GM12878 (cell line): Measurements from ENCODE around the gene SGIP1. TPM values are rescaled to one million over a fixed set of nuclear protein-coding genes. Genes with fewer than 3 reads are reported as not detected.

ENCODE experiments used
- ATAC-seq: fragments of 200-7000 bp; cut with Tn5 transposase; 3 replicates; pipeline ENCODE4 v1.9.1; 2020; ENCODE audit warnings: mild to moderate bottlenecking, moderate library complexity
- BruUV-seq: library from RNA; stranded (reverse); fragments of 400-500 nt; replicated peaks from 2 replicates; lab custom pipeline; 2021; lab: Mats Ljungman, UMichigan
- CTCF ChIA-PET: fragments of 300-600 bp; sonication (Branson Sonifier 250); formaldehyde crosslinking; extraction: SDS; loops from one replicate; lab custom pipeline; 2021; ENCODE audit warnings: inconsistent platforms; lab: Yijun Ruan, JAX
- POLR2A ChIA-PET: fragments of 350-600 bp; formaldehyde crosslinking; extraction: SDS; loops from one replicate; lab custom pipeline; 2021; ENCODE audit warnings: inconsistent platforms; lab: Charles Lee
- RAD21 ChIA-PET: fragments of 300-600 bp; sonication (Branson Sonifier 250); formaldehyde crosslinking; loops from one replicate; lab custom pipeline; 2023; ENCODE audit warnings: antibody characterized with exemption; ENCODE audit not compliant: unreplicated experiment; lab: Charles Lee
- SMC1A ChIA-PET: fragments of 300-600 bp; sonication (Branson Sonifier 250); formaldehyde crosslinking; loops from one replicate; lab custom pipeline; 2023; ENCODE audit not compliant: unreplicated experiment, uncharacterized antibody; lab: Charles Lee
- DNase-seq: peaks from one replicate; pipeline ENCODE4 v3.0.0-alpha.2; 2011; ENCODE audit warnings: low read depth, low spot score
- FAIRE-seq: peaks from 3 replicates; lab custom pipeline; 2011; peaks lifted over from hg19 to GRCh38; lab: Jason Lieb, UNC
- H2AFZ ChIP-seq: 2 replicates; pipeline ENCODE4 v1.6.0; 2011; ENCODE audit warnings: low read depth, low read length, control low read depth; ENCODE audit not compliant: control insufficient read depth
- H3K27ac ChIP-seq: 2 replicates; pipeline ENCODE4 v1.5.1; 2011; ENCODE audit warnings: control low read depth; ENCODE audit not compliant: control insufficient read depth, insufficient read depth
- H3K27me3 ChIP-seq, 2 experiments: replicated peaks in 1 of 2; 2 replicates each; pipeline versions ENCODE4 v1.6.0 to v1.6.1; 2011; ENCODE audit warnings: low read length in 1 of 2; ENCODE audit not compliant: control insufficient read depth in 2 of 2, insufficient read depth in 2 of 2
- H3K36me3 ChIP-seq, 2 experiments: 2 replicates each; pipeline ENCODE4 v1.5.1; 2011; ENCODE audit warnings: low read length in 1 of 2; ENCODE audit not compliant: control insufficient read depth in 2 of 2, insufficient read depth in 2 of 2
- H3K4me1 ChIP-seq: 2 replicates; pipeline ENCODE4 v1.6.1; 2011; ENCODE audit warnings: mild to moderate bottlenecking, low read length, moderate library complexity, mixed read lengths; ENCODE audit not compliant: control insufficient read depth, insufficient read depth
- H3K4me2 ChIP-seq: 2 replicates; pipeline ENCODE4 v1.6.0; 2011; ENCODE audit warnings: control low read depth; ENCODE audit not compliant: control insufficient read depth, insufficient read depth
- H3K4me3 ChIP-seq: fragments of 200-600 bp; sonication (generic); 2 replicates; pipeline ENCODE4 v1.5.1; 2016
- H3K79me2 ChIP-seq: 2 replicates; pipeline ENCODE4 v1.6.0; 2011; ENCODE audit warnings: low read length; ENCODE audit not compliant: control insufficient read depth, insufficient read depth
- H3K9ac ChIP-seq: 2 replicates; pipeline ENCODE4 v1.8.0; 2011; ENCODE audit warnings: low read length, control low read depth, mixed read lengths; ENCODE audit not compliant: control insufficient read depth, insufficient read depth
- H3K9me3 ChIP-seq: replicated peaks from 3 replicates; pipeline ENCODE4 v1.5.1; 2011; ENCODE audit warnings: mild to moderate bottlenecking, low read length; ENCODE audit not compliant: control insufficient read depth, insufficient read depth
- H4K20me1 ChIP-seq: 2 replicates; pipeline ENCODE4 v1.6.0; 2011; ENCODE audit not compliant: control insufficient read depth, insufficient read depth
- BHLHE40 ChIP-seq, 2 experiments: fragments of 450-650 bp in 1 of 2; IDR thresholded peaks; 2 replicates each; pipeline ENCODE4 v1.6.1; 2011 to 2017; ENCODE audit warnings: low read depth in 2 of 2, borderline replicate concordance in 1 of 2, improper control_type of control experiment in 1 of 2, low read length in 1 of 2, mild to moderate bottlenecking in 1 of 2
- CREM ChIP-seq: IDR thresholded peaks from 2 replicates; pipeline ENCODE4 v1.6.1; 2014; ENCODE audit warnings: antibody characterized with exemption, low read depth
- E4F1 ChIP-seq: fragments of 450-650 bp; IDR thresholded peaks from 2 replicates; pipeline ENCODE4 v1.6.1; 2018; ENCODE audit warnings: borderline replicate concordance, mild to moderate bottlenecking; ENCODE audit not compliant: partially characterized antibody
- IKZF1 ChIP-seq: fragments of 450-650 bp; conservative IDR thresholded peaks from 2 replicates; pipeline ENCODE4 v1.6.1; 2017; ENCODE audit warnings: antibody characterized with exemption, mild to moderate bottlenecking
- NRF1 ChIP-seq: conservative IDR thresholded peaks from 2 replicates; pipeline ENCODE4 v1.6.1; 2011; ENCODE audit warnings: mild to moderate bottlenecking, low read depth, low read length, improper control_type of control experiment
- PKNOX1 ChIP-seq: fragments of 450-650 bp; IDR thresholded peaks from 2 replicates; pipeline ENCODE4 v1.6.1; 2016; ENCODE audit warnings: mild to moderate bottlenecking
- RUNX3 ChIP-seq: IDR thresholded peaks from 2 replicates; pipeline ENCODE4 v1.6.1; 2012; ENCODE audit warnings: low read length, inconsistent platforms
- SIX5 ChIP-seq: IDR thresholded peaks from 2 replicates; pipeline ENCODE4 v1.6.1; 2011; ENCODE audit warnings: mild to moderate bottlenecking, low read depth, low read length, moderate library complexity; ENCODE audit not compliant: severe bottlenecking
- STAT3 ChIP-seq: IDR thresholded peaks from 2 replicates; pipeline ENCODE4 v1.6.1; 2011; ENCODE audit warnings: low read depth, low read length, improper control_type of control experiment
- WGBS: methylation state at CpG from one replicate; pipeline ENCODE4 v1.1.6; 2016; ENCODE audit warnings: low lambda C conversion rate; ENCODE audit not compliant: insufficient replicate concordance, insufficient coverage; ENCODE audit errors: missing lambda C conversion rate; 5-methylcytosine and 5-hydroxymethylcytosine counted together
- in situ Hi-C: fragments of 300-500 bp; cut with MboI; formaldehyde crosslinking; loops from 9 replicates; pipeline ENCODE4 v1.14.3; 2018; ENCODE audit warnings: mixed read lengths
- intact Hi-C: fragments of 100-400 bp; cut with micrococcal nuclease; formaldehyde crosslinking; loops from one replicate; pipeline ENCODE4 v1.14.2; 2022; ENCODE audit not compliant: unreplicated experiment
- polyA plus RNA-seq, 11 experiments: library from polyadenylated mRNA; depleted of rRNA in 4 of 11; unstranded in 6 of 11; stranded (reverse) in 5 of 11; fragments of >200 nt; fragmentation: Nextera tagmentation in 4 of 11; fragmentation: Illumina TruSeq in 1 of 11; extraction: Ambion mirVana in 4 of 11; extraction: Trizol in 1 of 11; gene quantifications; 1 replicate in 1 of 11; 2 replicates in 10 of 11; pipeline versions ENCODE4 v1.2.1 to v1.2.3, GENCODE V29; 2011 to 2016; ENCODE audit warnings: inconsistent platforms in 2 of 11, missing spikeins in 2 of 11, low read depth in 1 of 11
- total RNA-seq, 4 experiments: library from RNA; depleted of rRNA in 3 of 4; stranded (reverse); fragments of >200 nt in 3 of 4; fragmentation: Illumina TruSeq in 1 of 4; extraction: Trizol in 1 of 4; gene quantifications; 2 replicates each; pipeline versions ENCODE4 v1.2.1 to v1.2.3, GENCODE V29; 2013 to 2021

SGIP1 gene
- total and polyA plus RNA-seq, 10 of the 15 experiments (the other 5 are each of a cell fraction or from before 2014, with no cell fraction given), result 0.15 TPM; not detected in 9

GRCh38 chr1:66648901-66649595 is 115.1 kb downstream of the SGIP1 start (continued):
- TF ChIP-seq E4F1 (no peak), CREM (no peak), BHLHE40 (IDR thresholded peaks at IDR 0.05; ENCODE audit: borderline replicate concordance in 1 of 2, low read depth in 2 of 2, low read length in 1 of 2) (no peak), STAT3 (no peak), PKNOX1 (no peak)

GRCh38 chr1:66652556-66652955 is 118.6 kb downstream of the SGIP1 start:
- TF ChIP-seq SIX5, result no peak
- no peak for TF ChIP-seq IKZF1
- no peak for TF ChIP-seq RUNX3
- TF ChIP-seq NRF1, result no peak
- in situ Hi-C loops, result no loop called here
- Histone ChIP-seq H2AFZ (no peak overlapping the region), H3K9me3 (no peaks in the 10 kb centered on the region), H3K9ac (no peak overlapping the region), H3K27me3 (no peaks in the 10 kb centered on the region; a peak in 1 of 4 replicates), H3K4me2 (no peak overlapping the region), H3K4me1 (peaks cover 5% of the 10 kb centered on the region), H3K36me3 (no peaks in the 10 kb centered on the region), H3K4me3 (no peak overlapping the region), H3K79me2 (no peaks in the 10 kb centered on the region), H3K27ac (no peak overlapping the region), H4K20me1 (no peaks in the 10 kb centered on the region)
- FAIRE-seq, result no peak
- ATAC-seq, result no peak
- DNase-seq, result no peak
- WGBS, result 0% methylated on average over 2 of the region's 2 CpGs
- ChIA-PET RAD21 (no interaction called here), POLR2A (no interaction called here), SMC1A (no interaction called here), CTCF (no interaction called here)
- intact Hi-C loops, result no loop called here
- no TSS peak for BruUV-seq
